Measurements from ENCODE around the gene PARD3. TPM values are rescaled to one million over a fixed set of nuclear protein-coding genes. Genes with fewer than 3 reads are reported as not detected.

PARD3 gene
- total and polyA plus RNA-seq, 2 donors (not counting 3 experiments of a cell fraction or from before 2014, with no cell fraction given): 7.3 to 24.1 TPM

GRCh38 chr10:34172936-34173533 is 642.1 kb downstream of the PARD3 start:
- ChIA-PET POLR2A (no interaction called here), CTCF (no interaction called here)
- Histone ChIP-seq H3K9ac (replicated peaks; ENCODE audit: extremely low read depth, insufficient read depth, low read length) (no peak overlapping the region), H3K36me3 (ENCODE audit: control insufficient read depth in 2 of 2, extremely low read depth in 1 of 2, insufficient read depth in 2 of 2, low read length in 2 of 2) (no peaks in the 10 kb centered on the region), H3K4me3 (replicated peaks in 1 of 3; ENCODE audit: insufficient read depth in 1 of 3, low read depth in 1 of 3, low read length in 3 of 3) (no peak overlapping the region), H3K9me1 (replicated peaks; ENCODE audit: control insufficient read depth, extremely low read depth, insufficient read depth, low read length) (no peaks in the 10 kb centered on the region), H3K4me2 (ENCODE audit: insufficient read depth, low read length) (no peak overlapping the region), H2AFZ (ENCODE audit: low read depth, low read length) (no peak overlapping the region), H3K79me2 (ENCODE audit: control insufficient read depth, insufficient read depth, low read length) (no peaks in the 10 kb centered on the region), H4K20me1 (replicated peaks; ENCODE audit: control insufficient read depth, extremely low read depth, insufficient read depth, low read length) (no peaks in the 10 kb centered on the region), H3K27me3 (ENCODE audit: control insufficient read depth in 2 of 2, insufficient read depth in 2 of 2, low read length in 2 of 2) (no peaks in the 10 kb centered on the region), H3K27ac (ENCODE audit: insufficient read depth, low read depth, low read length) (no peak overlapping the region), H3K4me1 (ENCODE audit: control insufficient read depth, extremely low read depth, insufficient read depth, low read length) (no peaks in the 10 kb centered on the region), H3K9me3 (replicated peaks; ENCODE audit: control insufficient read depth, insufficient read depth, low read length) (no peaks in the 10 kb centered on the region)
- intact Hi-C loops (cut with micrococcal nuclease): no loop called here
- FAIRE-seq (no peak), DNase-seq (ENCODE audit: low read depth, low spot score) (no peak)
- BruUV-seq (replicated peaks): no TSS peak
- TF ChIP-seq FOS (IDR thresholded peaks at IDR 0.05; ENCODE audit: borderline replicate concordance, insufficient read depth, low read length): no peak
- TF ChIP-seq, protein P1, sequence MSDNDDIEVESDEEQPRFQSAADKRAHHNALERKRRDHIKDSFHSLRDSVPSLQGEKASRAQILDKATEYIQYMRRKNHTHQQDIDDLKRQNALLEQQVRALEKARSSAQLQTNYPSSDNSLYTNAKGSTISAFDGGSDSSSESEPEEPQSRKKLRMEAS (IDR thresholded peaks at IDR 0.05; ENCODE audit: insufficient read depth, insufficient read length): no peak
- TF ChIP-seq MYC (IDR thresholded peaks at IDR 0.05; ENCODE audit: low read depth, low read length): no peak
- no peak for TF ChIP-seq JUN (IDR thresholded peaks at IDR 0.05; ENCODE audit: borderline replicate concordance, insufficient read depth, insufficient read length, low read depth)
- no peak for TF ChIP-seq POLR2AphosphoS5 (IDR thresholded peaks at IDR 0.05; ENCODE audit: insufficient read depth, low read depth, low read length)
- TF ChIP-seq, protein P2, sequence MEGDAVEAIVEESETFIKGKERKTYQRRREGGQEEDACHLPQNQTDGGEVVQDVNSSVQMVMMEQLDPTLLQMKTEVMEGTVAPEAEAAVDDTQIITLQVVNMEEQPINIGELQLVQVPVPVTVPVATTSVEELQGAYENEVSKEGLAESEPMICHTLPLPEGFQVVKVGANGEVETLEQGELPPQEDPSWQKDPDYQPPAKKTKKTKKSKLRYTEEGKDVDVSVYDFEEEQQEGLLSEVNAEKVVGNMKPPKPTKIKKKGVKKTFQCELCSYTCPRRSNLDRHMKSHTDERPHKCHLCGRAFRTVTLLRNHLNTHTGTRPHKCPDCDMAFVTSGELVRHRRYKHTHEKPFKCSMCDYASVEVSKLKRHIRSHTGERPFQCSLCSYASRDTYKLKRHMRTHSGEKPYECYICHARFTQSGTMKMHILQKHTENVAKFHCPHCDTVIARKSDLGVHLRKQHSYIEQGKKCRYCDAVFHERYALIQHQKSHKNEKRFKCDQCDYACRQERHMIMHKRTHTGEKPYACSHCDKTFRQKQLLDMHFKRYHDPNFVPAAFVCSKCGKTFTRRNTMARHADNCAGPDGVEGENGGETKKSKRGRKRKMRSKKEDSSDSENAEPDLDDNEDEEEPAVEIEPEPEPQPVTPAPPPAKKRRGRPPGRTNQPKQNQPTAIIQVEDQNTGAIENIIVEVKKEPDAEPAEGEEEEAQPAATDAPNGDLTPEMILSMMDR (IDR thresholded peaks at IDR 0.05; ENCODE audit: extremely low read depth in 1 of 2, insufficient read depth in 1 of 2, low read depth in 1 of 2, low read length in 2 of 2): no peak
- TF ChIP-seq POLR2A (IDR thresholded peaks at IDR 0.05; ENCODE audit: low read depth, low read length): no peak
- TF ChIP-seq EZH2 (IDR thresholded peaks at IDR 0.05; ENCODE audit: borderline replicate concordance, low read depth, low read length, severe bottlenecking): no peak
- TF ChIP-seq GATA2 (IDR thresholded peaks at IDR 0.05; ENCODE audit: insufficient read depth, insufficient read length, low read depth, low read length): no peak
- dilution Hi-C loops (cut with MboI; ENCODE audit: extremely low pct_ligation_motif_present, low sequenced_read_pairs): no loop called here
